PFSK-1 (cell line): ENCODE measurements around the gene ABCC1.

Experiments
- POLR2AphosphoS5 ChIP-seq: IDR thresholded peaks from 2 replicates; pipeline ENCODE4 v1.6.1; 2012; ENCODE audit warnings: low read depth, mild to moderate bottlenecking, control low read depth, low read length, moderate library complexity
- SIN3A ChIP-seq: IDR thresholded peaks from 2 replicates; pipeline ENCODE4 v1.6.1; 2012; ENCODE audit warnings: mild to moderate bottlenecking, low read length, moderate library complexity, borderline replicate concordance; ENCODE audit not compliant: insufficient read depth
- TAF1 ChIP-seq: IDR thresholded peaks from 2 replicates; pipeline ENCODE4 v1.6.1; 2012; ENCODE audit warnings: low read length, control low read depth, borderline replicate concordance; ENCODE audit not compliant: insufficient read depth
- TF ChIP-seq, protein P1 (sequence below), 2 experiments: IDR thresholded peaks; 2 replicates each; pipeline versions ENCODE4 v1.6.1 to v1.8.0; 2011 to 2012; ENCODE audit warnings: low read depth in 2 of 2, low read length in 2 of 2, control low read depth in 1 of 2, inconsistent platforms in 1 of 2, mild to moderate bottlenecking in 1 of 2, moderate library complexity in 1 of 2; ENCODE audit not compliant: insufficient read depth in 1 of 2

DNA sequence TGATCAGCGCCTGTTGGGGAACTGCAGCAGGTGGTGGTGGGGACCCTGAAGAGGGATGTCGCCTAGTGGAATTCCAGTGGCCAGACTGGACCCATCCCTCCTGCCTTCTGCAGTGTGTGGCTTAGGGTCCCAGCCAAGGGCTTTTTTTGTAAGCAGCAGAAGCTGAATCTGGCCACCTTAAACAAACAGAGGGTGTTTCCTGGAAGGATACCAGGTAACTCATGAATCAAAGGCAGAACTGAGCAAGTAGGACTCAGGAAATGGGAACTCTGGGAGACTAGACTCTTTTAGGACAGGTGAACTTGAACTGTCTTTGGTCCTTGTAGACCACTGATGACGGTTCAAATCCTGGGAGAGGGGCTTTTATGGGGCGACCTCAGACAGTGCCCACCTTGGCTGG, 149.9 kb downstream of the ABCC1 start:
- TF ChIP-seq POLR2AphosphoS5: no peak
- no peak for TF ChIP-seq SIN3A
- TF ChIP-seq TAF1: no peak
- TF ChIP-seq, protein P1, sequence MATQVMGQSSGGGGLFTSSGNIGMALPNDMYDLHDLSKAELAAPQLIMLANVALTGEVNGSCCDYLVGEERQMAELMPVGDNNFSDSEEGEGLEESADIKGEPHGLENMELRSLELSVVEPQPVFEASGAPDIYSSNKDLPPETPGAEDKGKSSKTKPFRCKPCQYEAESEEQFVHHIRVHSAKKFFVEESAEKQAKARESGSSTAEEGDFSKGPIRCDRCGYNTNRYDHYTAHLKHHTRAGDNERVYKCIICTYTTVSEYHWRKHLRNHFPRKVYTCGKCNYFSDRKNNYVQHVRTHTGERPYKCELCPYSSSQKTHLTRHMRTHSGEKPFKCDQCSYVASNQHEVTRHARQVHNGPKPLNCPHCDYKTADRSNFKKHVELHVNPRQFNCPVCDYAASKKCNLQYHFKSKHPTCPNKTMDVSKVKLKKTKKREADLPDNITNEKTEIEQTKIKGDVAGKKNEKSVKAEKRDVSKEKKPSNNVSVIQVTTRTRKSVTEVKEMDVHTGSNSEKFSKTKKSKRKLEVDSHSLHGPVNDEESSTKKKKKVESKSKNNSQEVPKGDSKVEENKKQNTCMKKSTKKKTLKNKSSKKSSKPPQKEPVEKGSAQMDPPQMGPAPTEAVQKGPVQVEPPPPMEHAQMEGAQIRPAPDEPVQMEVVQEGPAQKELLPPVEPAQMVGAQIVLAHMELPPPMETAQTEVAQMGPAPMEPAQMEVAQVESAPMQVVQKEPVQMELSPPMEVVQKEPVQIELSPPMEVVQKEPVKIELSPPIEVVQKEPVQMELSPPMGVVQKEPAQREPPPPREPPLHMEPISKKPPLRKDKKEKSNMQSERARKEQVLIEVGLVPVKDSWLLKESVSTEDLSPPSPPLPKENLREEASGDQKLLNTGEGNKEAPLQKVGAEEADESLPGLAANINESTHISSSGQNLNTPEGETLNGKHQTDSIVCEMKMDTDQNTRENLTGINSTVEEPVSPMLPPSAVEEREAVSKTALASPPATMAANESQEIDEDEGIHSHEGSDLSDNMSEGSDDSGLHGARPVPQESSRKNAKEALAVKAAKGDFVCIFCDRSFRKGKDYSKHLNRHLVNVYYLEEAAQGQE (IDR thresholded peaks at IDR 0.05; ENCODE audit: insufficient read depth in 1 of 2, low read depth in 2 of 2, low read length in 2 of 2): no peak
